GM18505 (cell line): ENCODE data around the gene APBB2.

Source experiments
- ATAC-seq: cut with Tn5 transposase; IDR thresholded peaks from one replicate; pipeline ENCODE4 v1.9.1; 2021; ENCODE audit not compliant: unreplicated experiment
- POLR2A ChIP-seq: IDR thresholded peaks from 4 replicates; pipeline ENCODE4 v1.6.1; 2011; ENCODE audit warnings: borderline replicate concordance; ENCODE audit not compliant: insufficient read depth, insufficient read length; ENCODE audit errors: extremely low read depth

APBB2 gene

DNA sequence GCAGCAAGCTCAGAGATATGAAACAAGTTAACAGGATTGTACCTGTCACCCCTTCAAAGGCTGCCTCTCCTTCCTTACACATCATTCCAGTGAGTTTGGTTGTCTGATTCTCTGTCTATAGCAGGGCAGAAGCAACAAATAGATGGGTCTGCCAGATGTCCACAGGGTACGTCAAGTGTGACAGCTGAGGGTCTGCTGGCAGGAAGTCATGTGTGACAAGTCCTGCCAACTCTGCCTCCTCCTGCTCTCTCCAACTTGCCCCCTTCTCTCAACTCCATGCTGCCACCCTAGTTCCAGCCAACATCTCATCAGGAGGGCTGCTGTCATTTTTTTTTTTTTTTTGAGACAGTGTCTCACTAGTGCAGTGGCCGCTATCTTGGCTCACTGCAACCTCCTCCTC lies 355.4 kb downstream of the APBB2 start:
- no peak for TF ChIP-seq POLR2A
- ATAC-seq, result no peak

DNA sequence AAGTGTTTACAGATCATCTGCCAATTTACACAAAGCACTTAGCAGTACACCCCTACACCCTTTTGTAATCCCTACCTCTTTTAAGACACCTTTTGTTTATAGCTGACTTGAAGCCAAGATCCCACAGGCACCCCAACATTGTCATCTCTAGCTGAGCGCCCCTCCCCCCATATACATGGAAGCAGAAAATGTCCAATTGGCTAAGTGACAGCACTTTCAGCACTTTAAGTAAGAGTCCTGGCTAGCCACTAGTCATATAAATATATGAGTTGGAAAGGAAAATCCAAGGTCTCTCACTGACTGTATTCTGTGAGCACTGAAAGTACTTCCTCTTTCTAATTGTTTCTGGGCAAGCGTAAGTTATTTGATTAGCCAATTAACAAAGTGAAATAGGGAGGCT lies 356.4 kb downstream of the APBB2 start:
- no peak for TF ChIP-seq POLR2A
- no peak for ATAC-seq

DNA sequence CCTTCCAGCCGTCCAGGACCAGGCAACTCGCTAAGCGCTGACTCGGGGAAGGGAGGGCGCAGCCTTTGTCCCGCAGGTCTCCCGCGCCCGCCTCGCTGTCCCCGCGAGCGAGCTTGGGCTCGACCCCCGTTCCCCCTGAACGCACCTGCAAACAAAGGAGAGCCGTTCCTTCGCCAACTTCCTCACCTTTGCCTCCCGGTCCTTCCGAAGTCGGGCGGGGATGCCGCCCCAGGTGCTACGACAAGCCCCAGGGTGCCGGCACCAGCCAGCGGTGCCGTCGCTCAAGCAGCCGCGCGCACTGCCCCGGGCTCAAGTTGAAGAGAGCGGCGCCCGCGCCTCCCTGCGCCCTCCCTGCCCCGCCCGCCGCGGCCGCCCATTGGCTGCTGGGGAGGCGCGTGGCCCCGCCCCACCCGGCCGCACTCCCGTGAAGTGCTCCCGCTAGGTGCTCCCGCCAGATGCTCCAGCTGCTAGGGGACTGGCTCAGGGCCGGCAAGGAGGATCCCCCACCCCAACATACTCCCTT lies 357.4 kb downstream of the APBB2 start:
- peak; percentile 92 for ATAC-seq
- no peak for TF ChIP-seq POLR2A

- TF ChIP-seq POLR2A, result no peak
- peak; percentile 11 for ATAC-seq
Measured at GRCh38 chr4:40856277-40856839, 358.0 kb downstream of the APBB2 start.

DNA sequence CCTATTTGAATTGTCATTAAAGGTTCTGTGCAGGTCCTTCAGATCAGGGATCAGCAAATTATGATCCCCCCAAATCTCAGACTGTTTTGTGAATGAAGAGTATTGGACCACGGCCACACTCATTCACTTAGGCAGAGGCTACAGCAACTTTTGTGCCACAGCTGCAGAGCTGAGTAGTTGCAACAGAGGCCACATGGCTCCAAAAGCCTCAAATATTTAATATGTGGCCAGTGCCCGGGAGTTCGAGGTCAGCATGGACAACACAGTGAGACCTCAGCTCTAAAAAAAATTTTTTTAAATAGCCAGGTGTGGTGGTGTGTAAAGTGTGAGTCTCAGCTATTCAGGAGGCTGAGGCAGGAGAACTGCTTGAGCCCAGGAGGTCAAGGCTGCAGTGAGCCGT lies 363.8 kb downstream of the APBB2 start:
- TF ChIP-seq POLR2A, result no peak
- no peak for ATAC-seq

DNA sequence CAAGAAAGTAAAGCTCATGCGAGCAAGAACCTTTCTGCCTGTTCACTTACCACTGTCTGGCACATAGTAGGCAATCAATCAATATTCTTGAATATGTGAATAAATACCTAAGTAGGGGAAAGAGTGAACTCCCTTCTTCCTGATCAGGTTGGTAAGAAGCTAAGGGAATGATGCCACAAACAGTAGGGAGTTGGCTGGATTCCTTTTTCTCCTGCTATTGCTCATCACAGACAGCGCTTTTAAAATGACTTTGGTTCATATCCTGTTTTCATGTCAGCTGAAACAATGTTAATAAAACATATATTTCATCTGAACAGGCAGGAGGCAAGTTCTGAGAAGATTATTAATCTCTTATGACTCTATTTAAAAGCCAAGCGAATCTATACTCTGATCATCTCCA lies 365.4 kb downstream of the APBB2 start:
- no peak for TF ChIP-seq POLR2A
- no peak for ATAC-seq

- no peak for TF ChIP-seq POLR2A
- no peak for ATAC-seq
Measured at GRCh38 chr4:40848251-40848650, 366.1 kb downstream of the APBB2 start.

- ATAC-seq, result no peak
- TF ChIP-seq POLR2A, result no peak
Measured at GRCh38 chr4:40846532-40846931, 367.8 kb downstream of the APBB2 start.

DNA sequence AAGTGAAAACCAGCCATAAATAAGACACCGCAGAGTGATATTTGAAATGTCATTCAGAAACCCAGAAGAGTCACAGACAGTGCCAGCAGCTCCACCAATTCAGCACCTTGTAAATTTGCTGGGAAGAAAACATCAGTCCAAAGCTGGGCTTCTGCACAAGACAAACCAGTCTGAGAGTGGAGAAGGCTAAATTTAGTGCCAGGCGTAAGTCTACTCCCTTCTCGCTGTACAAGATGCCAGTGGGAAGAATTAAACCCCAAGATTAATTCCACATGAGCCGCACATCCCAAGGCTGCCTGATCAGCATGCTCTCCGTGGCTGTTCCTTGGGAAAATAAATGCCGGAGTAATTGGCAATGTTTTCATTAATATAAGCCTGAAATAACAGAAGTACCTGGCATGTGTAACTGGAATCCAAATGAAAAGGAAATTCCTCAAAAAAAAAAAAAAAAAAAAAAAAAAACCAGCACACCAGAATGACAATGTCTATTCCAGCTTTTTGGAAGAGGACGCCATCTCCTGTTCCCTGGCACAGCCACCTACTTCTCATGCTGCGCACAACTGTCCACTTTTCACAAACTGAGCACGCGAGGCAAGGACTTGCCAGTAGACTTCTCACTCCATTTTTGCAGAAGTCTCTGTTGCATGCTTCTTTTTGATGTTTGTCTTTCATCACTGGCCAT lies 369.0 kb downstream of the APBB2 start:
- no peak for ATAC-seq
- no peak for TF ChIP-seq POLR2A

DNA sequence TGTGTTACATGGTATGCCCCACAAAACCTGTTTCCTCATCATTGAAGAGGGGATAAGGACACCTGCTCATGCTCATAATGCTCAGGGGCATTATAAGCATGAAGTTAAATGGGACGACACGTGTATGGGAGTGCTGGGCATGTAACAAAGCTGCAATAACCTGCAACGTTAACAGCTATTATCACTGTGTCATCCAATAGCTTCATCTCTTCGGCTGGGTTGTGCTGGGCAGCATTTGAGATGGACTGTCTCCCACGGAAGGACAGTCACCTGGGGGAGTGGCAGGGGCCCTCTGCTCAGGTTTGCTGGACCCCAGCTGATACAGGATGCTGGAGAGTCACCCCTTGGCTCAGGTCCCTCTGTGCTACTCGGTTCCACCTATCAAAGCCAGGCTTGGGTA lies 370.1 kb downstream of the APBB2 start:
- ATAC-seq, result no peak
- no peak for TF ChIP-seq POLR2A

DNA sequence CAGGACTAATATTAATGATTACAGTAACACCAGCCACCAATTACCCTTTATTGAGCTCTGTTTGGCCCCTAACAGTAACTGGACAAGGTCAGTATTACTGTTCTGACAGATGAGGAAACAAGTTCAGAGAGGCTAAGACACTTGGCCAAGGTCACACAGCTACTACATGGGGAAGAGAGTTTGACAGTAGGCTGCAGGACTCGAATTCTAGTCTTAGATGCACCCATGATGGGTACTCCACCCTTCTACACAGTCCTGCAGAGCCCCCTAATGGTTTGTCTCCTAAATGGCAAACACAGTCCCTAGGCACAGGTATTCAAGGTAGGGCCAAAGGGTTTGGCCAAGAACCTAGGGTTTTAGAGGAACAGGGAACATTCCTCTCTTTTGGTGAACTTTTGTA lies 370.6 kb downstream of the APBB2 start:
- TF ChIP-seq POLR2A, result no peak
- no peak for ATAC-seq

DNA sequence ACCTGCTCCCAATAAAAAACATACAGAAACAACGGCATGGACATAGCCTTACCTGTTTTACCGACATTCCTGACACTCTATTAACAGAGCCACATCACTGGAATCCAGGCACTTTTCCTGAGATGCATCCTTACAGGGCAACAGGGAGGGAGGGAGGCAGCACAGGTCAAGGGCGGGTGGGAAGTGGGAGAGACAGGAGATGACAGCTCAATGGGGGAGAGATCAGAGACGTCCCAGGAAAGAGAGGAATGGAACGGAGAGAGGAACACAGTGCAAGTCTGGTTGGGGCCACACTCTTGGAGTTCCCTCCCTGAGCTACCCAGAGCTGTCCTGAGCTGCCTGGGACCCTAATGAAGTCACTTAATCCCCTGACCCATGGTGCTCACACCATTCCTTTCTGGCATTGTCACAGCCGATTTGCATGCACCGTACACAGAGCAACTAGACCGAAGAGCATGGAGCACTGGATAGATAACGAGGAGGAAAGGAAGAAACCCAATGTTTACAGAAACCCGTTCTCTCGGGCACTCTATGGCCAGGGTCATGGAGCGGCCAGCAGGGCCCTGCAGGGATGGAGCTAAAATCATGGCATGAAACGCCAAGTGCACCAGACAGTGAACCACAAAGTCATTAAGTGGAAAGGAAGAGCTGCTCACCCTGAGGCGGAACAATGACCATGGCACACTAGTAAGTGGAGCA lies 371.5 kb downstream of the APBB2 start:
- ATAC-seq, result no peak
- TF ChIP-seq POLR2A, result no peak

- no peak for TF ChIP-seq POLR2A
- ATAC-seq, result no peak
Measured at GRCh38 chr4:40842318-40842717, 372.0 kb downstream of the APBB2 start.
